ENCODE data around the gene SLC7A6. TPM values are rescaled to one million over a fixed set of nuclear protein-coding genes. Genes with fewer than 3 reads are reported as not detected.

The SLC7A6 gene
- total and polyA plus RNA-seq, 2 of the 13 experiments (the other 11 are each of a cell fraction or from before 2014, with no cell fraction given) = 35.8 to 70.8 TPM

GRCh38 chr16:68281368-68282063 lies 17.2 kb downstream of the SLC7A6 start (continued):
- no peak for TF ChIP-seq USF2 (IDR thresholded peaks at IDR 0.05; ENCODE audit: low read depth, low read length)
- no peak for TF ChIP-seq USF2 (CRISPR knock-in tag; IDR thresholded peaks at IDR 0.05; ENCODE audit: borderline replicate concordance)
- peak; percentile 98 for TF ChIP-seq ERF (CRISPR knock-in tag; IDR thresholded peaks at IDR 0.05)
- TF ChIP-seq ARID3A (IDR thresholded peaks at IDR 0.05; ENCODE audit: low read depth, low read length) = peak; percentile 85
- no peak; the same call in 1 of the 2 replicates for TF ChIP-seq ZNF24 (IDR thresholded peaks at IDR 0.05)
- no peak for TF ChIP-seq CSRNP2 (CRISPR knock-in tag; conservative IDR thresholded peaks at IDR 0.05; ENCODE audit: low read depth)
- peak; percentile 97 for TF ChIP-seq ZNF609 (CRISPR knock-in tag; IDR thresholded peaks at IDR 0.05; ENCODE audit: borderline replicate concordance)
- no peak for TF ChIP-seq SAFB2 (CRISPR knock-in tag; IDR thresholded peaks at IDR 0.05; ENCODE audit: borderline replicate concordance, low read depth)
- TF ChIP-seq ZNF331 (CRISPR knock-in tag; IDR thresholded peaks at IDR 0.05) = peak; percentile 92
- peak; percentile 81; the same call in 1 of the 2 replicates for TF ChIP-seq ARID2 (CRISPR knock-in tag; IDR thresholded peaks at IDR 0.05; ENCODE audit: borderline replicate concordance)
